GM23248 (cell line): Measurements from ENCODE around the gene HEY2.

Experiments
- EZH2 ChIP-seq: fragments of 200-600 bp; sonication (generic); IDR thresholded peaks from 2 replicates; pipeline ENCODE4 v1.6.1; 2018; ENCODE audit warnings: antibody characterized with exemption, mild to moderate bottlenecking; ENCODE audit not compliant: insufficient read depth, poor library complexity, severe bottlenecking
- EZH2phosphoT487 ChIP-seq: fragments of 200-600 bp; sonication (generic); IDR thresholded peaks from 2 replicates; pipeline ENCODE4 v1.6.1; 2018; ENCODE audit warnings: antibody characterized with exemption, moderate library complexity, mild to moderate bottlenecking, low read depth; ENCODE audit not compliant: insufficient read depth

DNA sequence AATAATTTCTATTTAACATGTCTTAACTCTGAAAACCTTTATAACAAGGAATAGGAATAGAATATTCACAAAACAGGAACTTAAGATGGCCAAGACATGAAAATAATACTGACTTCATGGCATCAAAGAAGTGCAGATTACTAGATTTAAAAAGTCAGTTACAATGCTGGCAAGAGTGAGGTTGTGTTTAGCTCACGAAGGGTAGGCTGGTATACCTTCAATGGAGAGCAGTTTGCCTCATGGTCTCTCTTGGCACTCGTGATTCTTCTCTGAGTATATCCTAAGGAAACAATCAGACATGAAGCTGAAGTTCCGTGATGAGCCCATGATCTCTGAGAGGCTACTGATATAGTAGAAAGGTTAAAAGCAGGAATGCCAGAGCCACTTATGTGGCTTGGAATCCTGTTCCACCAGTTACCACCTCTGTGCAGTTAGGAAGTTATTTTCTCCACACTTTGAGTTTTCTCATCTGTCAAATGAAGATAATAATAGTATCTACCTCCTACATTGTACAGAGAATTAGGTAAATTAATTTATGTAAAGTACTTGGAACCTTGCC lies 48.5 kb downstream of the HEY2 start:
- TF ChIP-seq EZH2phosphoT487 (no peak), EZH2 (no peak)
